Trophoblast cell (in vitro differentiated cells and primary cell): ENCODE data around the gene ATXN1.

ENCODE experiments used
- DNase-seq, 2 donors: peaks; one replicate each; pipeline ENCODE4 v3.0.0-alpha.2; 2016
- H2AFZ ChIP-seq: 2 replicates; pipeline ENCODE4 v1.6.1; 2013; ENCODE audit warnings: low read length, moderate library complexity, mild to moderate bottlenecking; ENCODE audit not compliant: insufficient read depth, poor library complexity
- H2AK5ac ChIP-seq: 2 replicates; pipeline ENCODE4 v1.6.1; 2013; ENCODE audit warnings: mild to moderate bottlenecking, low read length
- H2BK120ac ChIP-seq: 2 replicates; pipeline ENCODE4 v1.6.1; 2013; ENCODE audit warnings: low read length, mild to moderate bottlenecking, moderate library complexity; ENCODE audit not compliant: insufficient read depth, poor library complexity
- H2BK12ac ChIP-seq: 2 replicates; pipeline ENCODE4 v1.6.1; 2013; ENCODE audit warnings: mild to moderate bottlenecking, low read length, moderate library complexity
- H2BK5ac ChIP-seq: 2 replicates; pipeline ENCODE4 v1.6.1; 2013; ENCODE audit warnings: low read length, low read depth, moderate library complexity, mild to moderate bottlenecking; ENCODE audit not compliant: poor library complexity
- H3K14ac ChIP-seq: 2 replicates; pipeline ENCODE4 v1.6.1; 2013; ENCODE audit warnings: mild to moderate bottlenecking, low read length
- H3K18ac ChIP-seq: 2 replicates; pipeline ENCODE4 v1.6.1; 2013; ENCODE audit warnings: mild to moderate bottlenecking, low read length
- H3K23ac ChIP-seq: 2 replicates; pipeline ENCODE4 v1.6.1; 2013; ENCODE audit warnings: low read length
- H3K27ac ChIP-seq: 2 replicates; pipeline ENCODE4 v1.5.1; 2013; ENCODE audit warnings: low read depth, mild to moderate bottlenecking, inconsistent platforms, low read length, moderate library complexity
- H3K27me3 ChIP-seq: 2 replicates; pipeline ENCODE4 v1.6.1; 2013; ENCODE audit warnings: inconsistent platforms, mild to moderate bottlenecking, low read length, moderate library complexity; ENCODE audit not compliant: insufficient read depth
- H3K36me3 ChIP-seq, 2 experiments: 1 replicate in 1 of 2; 2 replicates in 1 of 2; pipeline ENCODE4 v1.6.1; 2013; ENCODE audit warnings: low read length in 2 of 2, mild to moderate bottlenecking in 2 of 2, moderate library complexity in 1 of 2; ENCODE audit not compliant: insufficient read depth in 2 of 2, control insufficient read depth in 1 of 2
- H3K4ac ChIP-seq: 2 replicates; pipeline ENCODE4 v1.6.1; 2013; ENCODE audit warnings: low read depth, mild to moderate bottlenecking, low read length, moderate library complexity
- H3K4me1 ChIP-seq, 2 experiments: 1 replicate in 1 of 2; 2 replicates in 1 of 2; pipeline ENCODE4 v1.6.1; 2013; ENCODE audit warnings: low read length in 2 of 2, mild to moderate bottlenecking in 2 of 2, moderate library complexity in 1 of 2; ENCODE audit not compliant: insufficient read depth in 2 of 2, control insufficient read depth in 1 of 2
- H3K4me2 ChIP-seq: 2 replicates; pipeline ENCODE4 v1.6.1; 2013; ENCODE audit warnings: inconsistent platforms, mild to moderate bottlenecking, low read length, moderate library complexity
- H3K4me3 ChIP-seq: 2 replicates; pipeline ENCODE4 v1.5.1; 2013; ENCODE audit warnings: mild to moderate bottlenecking, low read depth, low read length, inconsistent platforms
- H3K79me1 ChIP-seq: one replicate; pipeline ENCODE4 v1.6.1; 2013; ENCODE audit warnings: low read length
- H3K79me2 ChIP-seq: 2 replicates; pipeline ENCODE4 v1.6.1; 2013; ENCODE audit warnings: low read length, mild to moderate bottlenecking; ENCODE audit not compliant: control insufficient read depth, insufficient read depth, poor library complexity
- H3K9ac ChIP-seq: 2 replicates; pipeline ENCODE4 v1.6.1; 2013; ENCODE audit warnings: mild to moderate bottlenecking, low read length
- H3K9me3 ChIP-seq: 2 replicates; pipeline ENCODE4 v1.6.1; 2013; ENCODE audit warnings: low read depth, mild to moderate bottlenecking, control low read depth, inconsistent platforms, low read length; ENCODE audit not compliant: insufficient read depth
- H4K12ac ChIP-seq: 2 replicates; pipeline ENCODE4 v1.6.1; 2013; ENCODE audit warnings: low read depth, mild to moderate bottlenecking, low read length, moderate library complexity
- H4K8ac ChIP-seq: 2 replicates; pipeline ENCODE4 v1.6.1; 2013; ENCODE audit warnings: low read depth, mild to moderate bottlenecking, low read length, moderate library complexity
- H4K91ac ChIP-seq: one replicate; pipeline ENCODE4 v1.6.1; 2013; ENCODE audit warnings: low read depth, mild to moderate bottlenecking, low read length, moderate library complexity
- WGBS: extraction: QIAGEN DNeasy Blood & Tissue Kit; methylation state at CpG from one replicate; pipeline ENCODE4 v1.1.7; 2013; ENCODE audit warnings: missing lambda C conversion rate; ENCODE audit not compliant: insufficient read length, insufficient coverage; ENCODE audit errors: extremely low coverage; 5-methylcytosine and 5-hydroxymethylcytosine counted together

ATXN1 gene

GRCh38 chr6:16361861-16362260 is 399.4 kb downstream of the ATXN1 start:
- Histone ChIP-seq H3K79me2 (no peaks in the 10 kb centered on the region), H3K4ac (no peak overlapping the region), H4K8ac (no peak overlapping the region), H3K18ac (no peak overlapping the region), H3K4me2 (no peak overlapping the region), H2BK120ac (no peak overlapping the region), H3K9me3 (peaks cover 2% of the 10 kb centered on the region), H2BK5ac (no peak overlapping the region), H3K27me3 (no peaks in the 10 kb centered on the region), H3K9ac (no peak overlapping the region), H3K4me1 (peaks cover 0 to 3% of the 10 kb centered on the region in 2 experiments), H4K12ac (no peak overlapping the region), H2AK5ac (no peak overlapping the region), H3K36me3 (no peaks in the 10 kb centered on the region), H3K23ac (no peak overlapping the region), H3K27ac (no peak overlapping the region), H3K79me1 (peaks cover 4% of the 10 kb centered on the region), H2BK12ac (no peak overlapping the region), H4K91ac (no peak overlapping the region), H3K14ac (no peak overlapping the region), H2AFZ (no peak overlapping the region), H3K4me3 (no peak overlapping the region)
- no CpG with 5 or more reads among the region's 8 CpGs for WGBS
- peak in 1 of 2 donors; percentile 56 for DNase-seq

- Histone ChIP-seq H3K4me3 (no peak overlapping the region), H2BK12ac (no peak overlapping the region), H4K12ac (no peak overlapping the region), H3K14ac (no peak overlapping the region), H3K27me3 (no peaks in the 10 kb centered on the region), H3K18ac (no peak overlapping the region), H4K8ac (no peak overlapping the region), H2AFZ (no peak overlapping the region), H2AK5ac (no peak overlapping the region), H3K27ac (no peak overlapping the region), H4K91ac (no peak overlapping the region), H3K4me2 (no peak overlapping the region), H2BK5ac (no peak overlapping the region), H3K79me1 (peaks cover 4% of the 10 kb centered on the region), H2BK120ac (no peak overlapping the region), H3K9ac (no peak overlapping the region), H3K36me3 (no peaks in the 10 kb centered on the region), H3K4me1 (peaks cover 0 to 3% of the 10 kb centered on the region in 2 experiments), H3K79me2 (no peaks in the 10 kb centered on the region), H3K23ac (no peak overlapping the region), H3K9me3 (peaks cover 2% of the 10 kb centered on the region), H3K4ac (no peak overlapping the region)
- WGBS: no CpG with 5 or more reads among the region's 4 CpGs
- no peak for DNase-seq
Measured at GRCh38 chr6:16361121-16361520, 400.1 kb downstream of the ATXN1 start.

DNA sequence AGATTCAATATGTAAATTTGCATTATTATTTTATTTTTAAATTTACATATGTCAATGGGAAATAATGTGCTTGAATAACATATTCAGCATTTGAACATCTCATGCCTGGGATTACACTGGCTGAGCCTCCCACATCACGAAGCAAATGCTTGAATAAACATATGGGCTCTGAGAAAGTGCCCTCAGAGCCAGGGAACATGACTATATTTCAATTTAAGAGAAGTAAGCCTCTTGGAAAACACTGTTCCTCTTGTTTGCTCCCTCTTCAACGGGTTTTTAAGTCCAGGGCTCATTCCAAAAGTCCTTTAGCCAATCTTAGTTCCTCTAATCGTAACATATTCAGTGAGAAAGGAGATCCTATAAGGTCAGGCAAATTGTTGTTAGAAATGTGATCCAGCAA is 400.9 kb downstream of the ATXN1 start:
- no peak overlapping the region for H2AFZ ChIP-seq
- no peak overlapping the region for H3K4me3 ChIP-seq
- H3K18ac ChIP-seq: no peak overlapping the region
- no peak overlapping the region for H2BK12ac ChIP-seq
- no peak overlapping the region for H3K14ac ChIP-seq
- H3K36me3 ChIP-seq: no peaks in the 10 kb centered on the region
- no peak overlapping the region for H4K91ac ChIP-seq
- peaks cover 4 to 7% of the 10 kb centered on the region in 2 experiments for H3K4me1 ChIP-seq
- peaks cover 10% of the 10 kb centered on the region for H3K79me1 ChIP-seq
- no peaks in the 10 kb centered on the region for H3K27me3 ChIP-seq
- DNase-seq: no peak
- H3K27ac ChIP-seq: no peak overlapping the region
- no peak overlapping the region for H4K8ac ChIP-seq
- H3K4ac ChIP-seq: no peak overlapping the region
- H4K12ac ChIP-seq: no peak overlapping the region
- WGBS: no CpG with 5 or more reads among the region's 3 CpGs
- H2AK5ac ChIP-seq: no peak overlapping the region
- no peak overlapping the region for H3K9ac ChIP-seq
- H3K9me3 ChIP-seq: peaks cover 2% of the 10 kb centered on the region
- no peak overlapping the region for H3K4me2 ChIP-seq
- no peak overlapping the region for H2BK5ac ChIP-seq
- no peaks in the 10 kb centered on the region for H3K79me2 ChIP-seq
- H3K23ac ChIP-seq: no peak overlapping the region
- no peak overlapping the region for H2BK120ac ChIP-seq

DNA sequence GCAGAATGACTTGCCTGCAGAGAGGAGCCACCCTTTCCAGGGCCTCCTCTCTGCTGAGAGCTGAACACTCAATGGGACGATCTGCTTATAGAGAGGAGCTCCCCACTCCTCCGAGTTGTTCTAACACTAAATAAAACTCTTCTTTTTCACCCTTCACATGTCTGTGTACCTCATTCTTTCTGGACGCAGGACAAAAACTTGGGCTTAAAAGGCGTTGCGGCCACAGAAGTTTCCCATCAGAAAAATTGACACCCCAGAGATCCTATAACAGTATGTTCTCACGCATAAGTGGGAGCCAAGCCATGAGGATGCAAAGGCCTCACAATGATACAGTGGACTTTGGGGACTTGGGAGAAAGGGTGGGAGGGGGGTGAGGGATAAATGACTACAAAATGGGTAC is 401.7 kb downstream of the ATXN1 start:
- Histone ChIP-seq H3K4ac (no peak overlapping the region), H3K14ac (no peak overlapping the region), H4K91ac (no peak overlapping the region), H2BK12ac (no peak overlapping the region), H3K36me3 (no peaks in the 10 kb centered on the region), H3K9me3 (peaks cover 2% of the 10 kb centered on the region), H3K27me3 (no peaks in the 10 kb centered on the region), H3K4me3 (no peak overlapping the region), H3K27ac (no peak overlapping the region), H2BK5ac (no peak overlapping the region), H3K4me2 (no peak overlapping the region), H3K9ac (no peak overlapping the region), H3K18ac (no peak overlapping the region), H2AFZ (no peak overlapping the region), H3K4me1 (peaks cover 8 to 12% of the 10 kb centered on the region in 2 experiments), H3K79me2 (no peaks in the 10 kb centered on the region), H4K8ac (no peak overlapping the region), H3K23ac (no peak overlapping the region), H2BK120ac (no peak overlapping the region), H4K12ac (no peak overlapping the region), H2AK5ac (no peak overlapping the region), H3K79me1 (peaks cover 12% of the 10 kb centered on the region)
- DNase-seq: no peak
- no CpG with 5 or more reads among the region's 6 CpGs for WGBS
